ENCODE data around the gene NEU4.
"Not testable (repeated sequence)": the region's sequence is repeated elsewhere in the genome, so short reads cannot be mapped to it uniquely, and the experiment has no call there.

NEU4 gene, protein sequence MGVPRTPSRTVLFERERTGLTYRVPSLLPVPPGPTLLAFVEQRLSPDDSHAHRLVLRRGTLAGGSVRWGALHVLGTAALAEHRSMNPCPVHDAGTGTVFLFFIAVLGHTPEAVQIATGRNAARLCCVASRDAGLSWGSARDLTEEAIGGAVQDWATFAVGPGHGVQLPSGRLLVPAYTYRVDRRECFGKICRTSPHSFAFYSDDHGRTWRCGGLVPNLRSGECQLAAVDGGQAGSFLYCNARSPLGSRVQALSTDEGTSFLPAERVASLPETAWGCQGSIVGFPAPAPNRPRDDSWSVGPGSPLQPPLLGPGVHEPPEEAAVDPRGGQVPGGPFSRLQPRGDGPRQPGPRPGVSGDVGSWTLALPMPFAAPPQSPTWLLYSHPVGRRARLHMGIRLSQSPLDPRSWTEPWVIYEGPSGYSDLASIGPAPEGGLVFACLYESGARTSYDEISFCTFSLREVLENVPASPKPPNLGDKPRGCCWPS

DNA sequence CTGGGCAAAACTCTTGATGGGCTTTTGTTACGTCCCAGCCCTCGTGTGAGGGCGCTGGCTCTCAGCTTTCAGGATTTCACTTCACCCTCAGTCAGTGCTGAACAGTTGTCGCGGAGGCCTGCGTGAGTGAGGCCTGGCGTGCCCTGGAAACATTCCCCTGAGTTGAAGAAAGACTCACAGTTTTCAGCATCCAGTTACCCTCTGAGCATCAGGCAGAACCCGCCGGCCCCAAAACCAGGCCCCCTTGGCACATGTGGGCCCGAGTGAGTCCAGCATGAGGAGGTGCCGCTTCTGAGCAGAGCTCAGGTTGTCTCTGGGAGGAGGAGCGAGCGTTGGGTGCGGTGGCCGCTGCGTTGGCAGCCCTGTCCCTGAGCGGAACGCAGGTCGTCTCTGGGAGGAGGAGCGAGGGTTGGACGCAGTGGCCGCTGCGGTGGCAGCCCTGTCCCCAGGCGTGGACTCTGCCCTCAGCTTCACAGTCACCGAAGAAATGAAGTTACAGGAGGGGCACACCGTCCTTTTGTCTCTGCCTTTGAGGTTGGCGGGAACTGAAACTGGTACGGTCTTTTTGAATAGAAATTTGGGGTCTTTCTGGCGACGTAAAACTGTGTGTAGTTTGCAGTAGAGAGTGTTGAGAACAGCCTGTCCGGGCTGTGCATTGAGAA, at the start of gene NEU4:
Gene NEU4, plus strand, starts transcription at position 473 of the 662 bp plus-strand sequence. CDS start 5,292 bp downstream, outside the sequence.
- peak; percentile 72 for DNase-seq (ENCODE audit: low read depth, low spot score)

DNA sequence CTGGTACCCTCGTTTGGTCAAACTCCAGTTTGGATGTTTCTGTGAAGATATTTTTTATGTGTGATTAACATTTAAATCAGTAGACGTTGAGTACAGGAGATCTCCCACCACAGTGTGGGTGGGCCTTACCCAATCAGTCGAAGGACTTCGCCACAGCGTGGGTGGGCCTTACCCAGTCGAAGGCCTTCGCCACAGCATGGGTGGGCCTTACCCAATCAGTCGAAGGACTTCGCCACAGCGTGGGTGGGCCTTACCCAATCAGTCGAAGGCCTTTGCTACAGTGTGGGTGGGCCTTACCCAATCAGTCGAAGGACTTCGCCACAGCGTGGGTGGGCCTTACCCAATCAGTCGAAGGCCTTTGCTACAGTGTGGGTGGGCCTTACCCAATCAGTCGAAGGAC, 49.1 kb upstream of the NEU4 start:
- DNase-seq (ENCODE audit: low read depth, low spot score) = not testable (repeated sequence)

DNA sequence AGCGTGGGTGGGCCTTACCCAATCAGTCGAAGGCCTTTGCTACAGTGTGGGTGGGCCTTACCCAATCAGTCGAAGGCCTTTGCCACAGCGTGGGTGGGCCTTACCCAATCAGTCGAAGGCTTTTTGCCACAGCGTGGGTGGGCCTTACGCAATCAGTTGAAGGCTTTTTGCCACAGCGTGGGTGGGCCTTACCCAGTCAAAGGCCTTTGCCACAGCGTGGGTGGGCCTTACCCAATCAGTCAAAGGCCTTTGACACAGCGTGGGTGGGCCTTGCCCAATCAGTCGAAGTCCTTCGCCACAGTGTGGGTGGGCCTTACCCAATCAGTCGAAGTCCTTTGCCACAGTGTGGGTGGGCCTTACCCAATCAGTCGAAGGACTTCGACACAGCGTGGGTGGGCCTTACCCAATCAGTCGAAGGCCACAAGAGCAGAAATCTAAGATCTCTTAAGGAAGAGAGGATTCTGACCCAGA, 48.7 kb upstream of the NEU4 start:
- no peak for DNase-seq (ENCODE audit: low read depth, low spot score)

DNA sequence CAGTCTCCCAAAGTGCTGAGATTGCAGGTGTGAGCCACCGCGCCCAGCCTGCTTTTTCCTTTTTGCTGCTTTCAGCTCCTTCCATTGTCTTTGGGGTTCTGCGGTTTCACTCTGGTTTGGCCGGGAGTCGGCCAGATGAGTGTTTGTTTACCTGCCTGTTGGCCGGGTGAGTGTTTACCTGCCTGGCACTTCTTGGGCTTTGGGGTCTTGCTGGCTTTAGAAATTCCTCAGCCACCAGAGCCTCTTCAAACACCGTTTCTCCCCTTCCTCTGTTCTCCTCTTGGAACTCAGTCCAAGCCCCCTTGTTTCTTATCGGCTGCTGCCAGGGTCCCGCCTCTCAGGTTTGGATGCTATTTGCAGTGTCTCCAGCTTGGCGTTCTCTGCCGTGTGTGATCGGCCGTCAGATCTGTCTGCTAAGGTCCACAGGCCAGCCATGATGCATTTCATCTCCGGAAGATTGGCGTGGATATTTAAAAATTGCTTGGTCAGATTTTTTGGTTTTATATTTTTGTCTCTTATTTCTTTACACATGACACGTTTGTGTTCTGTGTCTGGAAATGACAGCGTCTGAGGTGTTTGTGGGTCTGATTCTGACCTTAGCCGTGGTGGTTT, 46.6 kb upstream of the NEU4 start:
- DNase-seq (ENCODE audit: low read depth, low spot score) = no peak

DNA sequence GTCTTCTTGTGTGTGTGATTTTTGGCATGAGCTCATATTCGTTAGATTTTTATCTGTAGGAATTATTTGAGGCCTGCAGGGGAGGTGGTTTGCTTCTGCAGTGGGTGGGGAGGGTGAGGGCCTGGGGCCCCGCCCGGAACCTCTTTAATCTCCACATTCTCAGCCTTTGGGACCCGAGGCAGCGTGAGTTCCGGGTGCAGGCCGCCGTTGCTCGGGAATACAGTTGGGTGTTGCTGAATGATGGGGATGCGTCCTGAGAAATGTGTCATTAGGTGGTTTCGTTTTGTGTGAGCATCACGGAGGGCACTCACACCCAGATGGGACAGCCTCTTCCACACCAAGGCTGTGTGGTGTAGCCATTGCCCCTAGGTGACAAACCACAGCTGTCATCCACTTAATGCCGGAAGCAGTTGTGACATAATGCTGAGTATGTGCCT, 46.0 kb upstream of the NEU4 start:
- DNase-seq (ENCODE audit: low read depth, low spot score) = no peak

DNA sequence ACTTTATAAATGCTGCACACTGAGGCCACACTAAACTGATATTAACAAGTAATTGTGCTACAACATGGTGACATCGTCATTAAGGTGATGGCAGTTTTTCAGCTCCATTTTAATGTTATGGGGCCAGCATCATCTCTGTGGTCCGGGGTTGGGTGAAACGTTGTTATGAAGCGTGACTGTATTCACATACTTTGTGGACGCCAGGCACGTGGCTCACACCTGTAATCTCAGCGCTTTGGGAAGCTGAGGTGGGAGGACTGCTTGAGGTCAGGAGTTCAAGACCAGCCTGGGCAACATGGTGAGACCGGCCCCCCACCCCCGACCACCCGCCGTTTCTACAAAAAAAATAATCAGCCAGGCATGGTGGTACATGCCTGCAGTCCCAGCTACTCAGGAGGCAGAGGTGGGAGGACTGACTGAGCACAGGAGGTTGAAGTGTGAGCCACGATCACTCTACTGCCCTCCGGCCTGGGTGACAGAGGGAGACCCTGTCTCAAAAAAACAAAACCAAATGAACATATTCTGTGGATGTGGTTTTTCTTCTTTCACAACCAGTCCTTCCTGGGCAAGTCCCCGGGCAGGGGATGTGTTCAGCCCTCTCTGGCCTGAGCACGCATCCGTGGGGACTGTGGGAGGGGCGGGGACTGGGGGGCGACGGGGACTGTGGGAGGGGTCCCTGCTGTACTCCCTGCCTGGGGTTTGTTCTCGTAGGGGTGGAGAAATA, 45.3 kb upstream of the NEU4 start:
- DNase-seq (ENCODE audit: low read depth, low spot score) = no peak

DNA sequence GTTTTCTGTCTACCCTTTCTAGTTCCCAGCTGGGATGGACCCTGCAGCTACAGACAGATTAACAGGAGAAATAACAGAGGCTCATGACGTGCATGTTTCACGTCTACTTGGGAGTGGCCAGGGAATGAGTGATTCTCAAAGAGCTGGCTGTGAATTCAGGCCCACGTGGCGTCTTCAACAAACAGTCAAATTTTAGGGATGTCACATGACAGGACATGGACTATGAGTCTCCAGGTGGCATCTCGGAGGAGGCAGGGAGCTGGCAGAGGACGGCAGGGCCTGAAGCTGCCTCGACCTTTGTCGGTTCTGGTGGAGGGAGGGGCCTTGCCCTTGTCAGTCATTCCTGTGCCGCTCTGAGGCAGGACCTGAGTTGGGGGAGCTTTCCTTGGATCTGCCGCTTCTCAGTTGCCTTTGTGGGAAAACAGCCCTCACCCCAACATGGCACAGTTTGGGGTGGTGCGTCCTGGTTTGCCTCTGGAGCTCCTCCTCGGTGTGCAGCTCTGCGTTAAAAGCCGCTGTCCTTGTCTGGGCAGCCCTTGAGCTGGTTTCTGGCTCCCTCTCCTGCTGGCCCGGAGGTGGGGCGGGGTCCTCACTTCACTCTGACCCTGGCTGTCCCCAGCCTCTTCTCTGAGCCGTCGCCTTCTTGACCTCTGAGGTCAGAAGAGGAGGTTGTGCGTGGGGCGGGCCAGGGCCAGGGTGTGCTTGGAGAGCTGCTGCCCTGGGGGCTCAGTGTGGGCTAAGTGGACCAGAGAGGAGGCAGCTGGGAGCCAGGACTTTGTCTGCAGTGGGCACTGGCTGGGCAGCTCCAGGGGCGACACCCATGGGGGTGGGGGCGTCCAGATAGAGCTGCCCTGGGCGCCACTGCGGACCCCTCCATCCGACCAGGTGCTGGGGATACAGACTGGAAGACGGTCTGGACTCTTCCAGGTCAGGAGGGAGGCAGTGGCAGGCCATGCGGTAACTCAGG, 44.4 kb upstream of the NEU4 start:
- DNase-seq (ENCODE audit: low read depth, low spot score) = peak; percentile 67

DNA sequence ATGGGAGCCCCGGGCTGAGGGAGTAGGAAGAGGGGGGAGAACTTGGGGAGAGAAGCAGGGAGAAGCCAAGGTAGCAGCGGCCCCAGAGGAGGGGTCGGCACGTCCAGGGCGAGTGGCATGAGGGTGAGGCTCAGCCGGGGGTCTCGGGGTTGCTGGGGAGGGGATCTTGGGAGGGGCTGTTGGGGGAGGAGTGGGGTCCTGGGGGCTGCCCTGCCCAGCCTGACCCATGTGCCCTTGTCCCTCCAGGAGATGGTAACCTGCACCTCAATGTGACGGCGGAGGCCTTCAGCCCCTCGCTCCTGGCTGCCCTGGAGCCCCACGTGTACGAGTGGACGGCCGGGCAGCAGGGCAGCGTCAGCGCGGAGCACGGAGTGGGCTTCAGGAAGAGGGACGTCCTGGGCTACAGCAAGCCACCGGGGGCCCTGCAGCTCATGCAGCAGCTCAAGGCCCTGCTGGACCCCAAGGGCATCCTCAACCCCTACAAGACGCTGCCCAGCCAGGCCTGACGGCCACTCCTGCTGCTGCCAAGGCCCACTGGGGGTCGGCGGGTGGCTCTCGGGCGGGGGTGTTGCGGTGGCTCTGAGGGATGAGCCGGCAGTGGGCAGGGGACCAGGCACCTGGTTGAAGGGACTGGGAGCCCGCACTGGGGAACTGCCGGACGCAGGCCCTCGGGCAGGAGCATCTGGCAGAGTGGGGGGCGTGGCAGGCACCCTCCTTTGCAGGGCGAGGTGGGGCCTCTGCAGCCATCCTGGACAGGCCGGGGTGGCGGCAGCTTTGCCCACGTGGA, 41.3 kb upstream of the NEU4 start:
- DNase-seq (ENCODE audit: low read depth, low spot score) = no peak

DNA sequence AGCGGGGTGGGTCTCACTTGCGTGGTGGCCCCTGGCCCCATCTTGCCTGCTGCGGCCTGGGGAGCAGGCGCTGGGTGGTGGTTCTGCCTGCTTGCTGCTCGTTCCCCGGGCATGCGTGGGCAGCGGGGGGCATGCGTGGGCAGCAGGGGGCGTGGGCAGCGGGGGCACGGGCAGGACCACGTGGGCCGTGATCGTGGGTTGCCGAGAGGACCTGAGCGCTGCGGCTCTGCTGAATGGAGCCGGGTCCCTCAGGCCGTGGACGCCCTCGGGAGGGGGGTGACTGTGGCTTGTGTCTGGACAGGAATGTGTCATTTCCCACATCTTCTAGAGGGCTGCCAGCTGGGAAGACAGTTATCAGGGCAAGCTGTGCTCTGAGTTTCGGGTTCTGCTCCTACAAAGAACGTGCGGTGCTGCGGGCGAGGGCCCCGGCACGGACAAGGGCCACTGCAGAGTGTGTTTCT, 40.7 kb upstream of the NEU4 start:
- DNase-seq (ENCODE audit: low read depth, low spot score) = no peak

DNA sequence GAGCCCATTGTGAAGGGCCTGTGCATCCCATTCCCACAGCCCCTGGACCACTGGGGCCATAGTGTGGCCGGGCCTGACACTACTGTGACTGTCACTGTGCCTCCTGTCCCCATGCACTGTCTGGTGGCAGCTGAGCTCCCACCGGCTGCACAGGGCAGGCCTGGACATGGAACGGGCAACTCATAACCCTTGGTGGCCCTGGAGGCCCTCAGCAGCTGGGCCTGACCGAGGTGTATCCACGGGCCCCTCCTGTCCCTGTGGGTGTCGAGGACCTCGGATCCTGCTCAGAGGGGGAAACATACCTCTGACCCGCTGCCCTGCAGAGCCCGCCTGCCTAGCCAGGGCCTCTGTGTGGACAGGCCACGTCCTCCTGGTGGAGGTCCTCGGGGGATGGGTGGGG, 40.1 kb upstream of the NEU4 start:
- DNase-seq (ENCODE audit: low read depth, low spot score) = no peak

DNA sequence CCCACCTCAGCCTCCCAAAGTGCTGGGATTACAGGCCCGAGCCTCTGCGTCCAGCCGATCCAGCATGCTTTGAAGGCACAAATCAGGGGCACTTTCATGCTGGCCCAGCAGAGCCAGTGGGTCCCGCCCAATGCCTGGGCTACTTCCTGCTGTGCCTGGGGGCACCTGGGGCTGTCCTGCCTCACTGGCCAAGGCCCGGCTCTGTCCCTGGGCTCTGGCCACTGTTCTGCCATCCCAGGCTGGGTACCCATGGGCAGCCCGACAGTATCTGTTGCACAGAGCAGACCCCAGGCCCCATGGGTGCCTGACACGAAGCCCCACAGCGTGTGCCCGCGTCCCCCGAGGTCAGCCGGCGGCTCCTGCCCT, 39.2 kb upstream of the NEU4 start:
- no peak for DNase-seq (ENCODE audit: low read depth, low spot score)

DNA sequence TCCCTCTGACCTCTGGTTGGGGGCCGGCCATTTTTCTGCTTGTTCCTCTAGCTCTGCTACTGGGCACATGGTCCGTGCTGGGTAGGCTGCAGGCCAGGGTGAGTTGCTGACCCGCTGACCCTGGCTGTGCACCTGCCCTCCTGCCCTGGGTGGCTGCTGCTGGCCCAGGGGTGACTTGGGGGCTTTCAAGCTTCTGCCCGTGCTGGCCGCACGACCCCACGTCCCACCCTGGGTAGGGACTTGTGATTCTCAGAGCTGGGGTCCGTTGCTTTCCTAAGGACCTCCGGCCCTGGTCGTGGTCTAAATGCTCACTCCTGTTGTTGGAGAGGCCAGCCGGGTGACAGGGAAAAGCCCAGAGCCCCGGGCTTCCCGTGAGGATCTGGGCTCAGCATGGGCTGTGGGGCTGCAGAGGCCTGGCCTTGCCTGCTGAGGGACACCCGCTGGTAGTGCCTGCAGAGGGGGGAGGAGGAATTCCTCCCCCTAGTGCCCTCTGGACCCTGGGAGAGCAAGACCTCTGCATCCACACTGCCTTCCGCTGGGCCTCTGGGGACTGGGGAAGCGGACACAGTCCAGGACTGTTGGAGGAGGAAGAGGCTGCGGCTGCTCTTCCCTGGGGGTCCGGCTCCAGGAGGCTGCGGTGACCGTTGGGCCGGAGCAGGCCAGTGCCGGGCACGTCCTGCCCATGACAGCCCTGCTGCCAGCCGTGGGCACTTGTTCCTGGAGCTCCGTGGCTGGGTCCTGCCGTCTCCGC, 38.6 kb upstream of the NEU4 start:
- peak; percentile 49 for DNase-seq (ENCODE audit: low read depth, low spot score)

DNA sequence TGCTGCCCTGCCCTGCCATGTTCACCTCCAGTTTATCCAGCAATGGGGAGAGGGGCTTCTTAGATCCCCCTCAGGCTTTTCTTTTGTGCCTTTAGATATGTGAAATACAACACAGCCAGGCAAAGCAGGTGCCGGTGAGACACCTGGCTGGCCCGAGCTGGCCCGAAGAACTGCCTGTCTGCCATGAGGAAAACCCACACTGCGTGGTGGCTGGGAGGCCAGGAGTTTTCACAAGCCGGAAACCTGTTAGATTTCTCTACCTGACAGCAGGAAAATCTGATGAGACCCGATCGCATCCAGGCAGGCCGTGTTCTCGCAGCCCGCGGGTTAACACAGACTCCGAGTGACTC, 38.1 kb upstream of the NEU4 start:
- no peak for DNase-seq (ENCODE audit: low read depth, low spot score)

DNA sequence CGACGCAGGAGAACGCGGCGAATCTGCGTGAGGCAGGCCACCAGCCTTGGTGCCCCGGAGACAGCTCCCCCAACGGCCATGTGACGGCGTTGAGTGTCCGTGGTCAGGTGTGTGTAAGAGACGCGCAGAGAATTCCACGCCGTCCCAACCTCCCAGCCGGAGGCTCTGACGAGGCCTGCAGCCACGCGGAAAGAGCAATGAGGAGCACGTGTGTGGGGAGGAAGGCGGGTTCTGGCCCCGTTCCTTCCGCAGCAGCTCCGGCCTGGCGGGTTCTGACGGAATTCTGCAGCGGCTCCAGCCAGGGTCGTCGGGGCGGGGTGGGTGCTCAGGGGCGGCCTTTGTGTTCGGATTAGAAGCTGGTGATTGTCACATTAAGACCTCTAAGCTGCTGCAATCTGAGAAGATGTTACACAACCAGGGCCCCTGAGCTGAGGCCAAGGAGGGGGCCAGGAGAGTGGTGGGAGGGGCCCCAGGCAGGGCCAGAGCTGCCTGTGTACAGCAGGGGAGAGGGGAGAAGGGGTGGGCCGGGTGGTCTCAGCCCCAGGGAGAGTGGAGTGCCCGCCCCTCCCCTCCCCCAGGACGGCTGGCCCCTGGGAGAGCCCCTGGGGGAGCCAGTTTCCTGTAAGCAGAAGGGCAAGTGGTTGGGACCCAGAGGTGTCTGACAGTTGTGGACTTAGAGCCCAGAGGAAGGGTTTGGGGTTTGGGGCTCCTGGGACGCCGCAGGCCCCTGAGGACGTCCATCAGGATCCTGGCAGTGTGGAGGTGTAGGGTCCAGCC, 37.5 kb upstream of the NEU4 start:
- peak; percentile 68 for DNase-seq (ENCODE audit: low read depth, low spot score)

DNA sequence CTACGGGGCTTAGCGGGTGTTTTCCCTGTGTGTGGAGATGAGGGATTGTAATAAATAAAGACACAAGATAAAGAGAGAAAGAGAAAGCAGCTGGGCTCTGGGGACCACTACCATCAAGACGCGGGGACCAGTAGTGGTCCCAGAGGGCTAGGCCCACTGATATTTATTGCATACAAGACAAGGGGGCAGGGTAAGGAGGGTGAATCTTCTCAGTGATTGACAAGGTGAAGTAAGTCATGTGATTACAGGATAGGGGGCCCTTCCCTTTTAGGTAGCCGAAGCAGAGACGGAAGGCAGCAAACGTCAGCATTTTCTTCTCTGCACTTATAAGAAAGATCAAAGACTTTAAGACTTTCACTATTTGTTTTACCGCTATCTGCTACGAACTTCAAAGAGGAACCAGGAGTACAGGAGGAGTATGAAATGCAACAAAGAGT, 36.9 kb upstream of the NEU4 start:
- DNase-seq (ENCODE audit: low read depth, low spot score) = peak; percentile 31

DNA sequence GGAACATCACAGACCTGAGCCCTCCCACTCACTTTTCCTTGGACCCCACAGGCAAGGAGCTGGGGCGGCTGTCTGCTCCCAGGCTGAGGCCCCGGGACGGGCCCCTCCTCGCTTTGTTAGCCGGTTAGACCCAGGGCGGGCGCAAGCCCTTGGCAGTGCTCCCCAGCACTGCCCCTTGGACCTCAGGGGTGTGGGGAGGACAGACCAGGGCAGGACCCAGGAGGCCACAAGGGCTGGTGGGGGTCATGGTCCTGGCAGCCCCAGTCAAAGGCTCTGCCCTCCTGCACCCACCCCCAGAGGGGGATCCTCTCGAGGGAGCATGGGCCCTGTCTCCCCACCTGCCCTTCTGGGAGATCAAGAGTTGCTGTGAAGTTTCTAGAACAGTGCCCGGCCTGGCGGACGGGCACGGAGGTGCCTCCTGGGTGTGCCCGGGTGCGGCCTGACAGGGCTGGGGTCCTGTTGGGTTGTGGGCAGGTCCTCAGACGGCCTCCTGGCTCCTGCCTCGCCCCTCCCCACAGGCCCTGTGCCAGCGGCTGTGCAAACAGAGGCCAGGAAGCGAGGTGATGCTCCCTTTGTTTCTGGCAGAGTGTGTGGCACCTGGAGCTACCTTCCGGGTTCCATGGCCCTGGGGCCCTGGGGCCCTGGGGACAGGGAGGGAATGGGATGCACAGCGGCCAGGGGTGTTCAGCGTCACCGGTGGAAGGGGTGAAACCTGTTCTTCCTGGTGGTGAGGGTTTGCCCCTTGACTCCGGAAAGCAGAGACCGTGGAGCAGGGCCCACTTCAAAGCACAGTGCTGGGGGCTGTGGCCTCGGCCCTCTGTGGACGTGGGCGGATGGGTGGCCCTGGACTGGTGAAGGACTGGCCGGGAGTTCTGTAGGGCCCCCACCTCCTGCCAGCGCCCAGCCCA, 35.2 kb upstream of the NEU4 start:
- DNase-seq (ENCODE audit: low read depth, low spot score) = no peak
